ENCODE results near the gene ELN. TPM values are rescaled to one million over a fixed set of nuclear protein-coding genes. Genes with fewer than 3 reads are reported as not detected.

ELN gene
- total RNA-seq, 1 donor from 2014 or later, result not detected

DNA sequence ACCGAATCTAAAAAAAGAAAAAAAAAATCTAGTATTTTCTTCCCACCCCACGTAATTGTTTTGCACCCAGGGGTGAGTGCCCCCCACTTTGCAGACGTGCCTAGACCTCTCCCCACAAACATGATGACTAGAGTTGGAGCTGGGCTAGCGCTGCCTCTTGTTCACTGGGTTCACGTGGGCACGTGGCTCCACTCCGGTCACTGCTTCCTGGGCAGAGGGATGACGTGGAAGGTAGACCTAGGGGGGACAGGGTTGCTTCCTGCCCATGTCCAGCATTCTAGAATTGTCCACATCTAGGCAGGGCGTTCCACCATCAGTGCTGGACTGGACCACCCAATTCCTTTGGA, 54.8 kb downstream of the ELN start:
- peaks cover 6% of the 10 kb centered on the region for H3K36me3 Mint-ChIP-seq (ENCODE audit: low read depth)

DNA sequence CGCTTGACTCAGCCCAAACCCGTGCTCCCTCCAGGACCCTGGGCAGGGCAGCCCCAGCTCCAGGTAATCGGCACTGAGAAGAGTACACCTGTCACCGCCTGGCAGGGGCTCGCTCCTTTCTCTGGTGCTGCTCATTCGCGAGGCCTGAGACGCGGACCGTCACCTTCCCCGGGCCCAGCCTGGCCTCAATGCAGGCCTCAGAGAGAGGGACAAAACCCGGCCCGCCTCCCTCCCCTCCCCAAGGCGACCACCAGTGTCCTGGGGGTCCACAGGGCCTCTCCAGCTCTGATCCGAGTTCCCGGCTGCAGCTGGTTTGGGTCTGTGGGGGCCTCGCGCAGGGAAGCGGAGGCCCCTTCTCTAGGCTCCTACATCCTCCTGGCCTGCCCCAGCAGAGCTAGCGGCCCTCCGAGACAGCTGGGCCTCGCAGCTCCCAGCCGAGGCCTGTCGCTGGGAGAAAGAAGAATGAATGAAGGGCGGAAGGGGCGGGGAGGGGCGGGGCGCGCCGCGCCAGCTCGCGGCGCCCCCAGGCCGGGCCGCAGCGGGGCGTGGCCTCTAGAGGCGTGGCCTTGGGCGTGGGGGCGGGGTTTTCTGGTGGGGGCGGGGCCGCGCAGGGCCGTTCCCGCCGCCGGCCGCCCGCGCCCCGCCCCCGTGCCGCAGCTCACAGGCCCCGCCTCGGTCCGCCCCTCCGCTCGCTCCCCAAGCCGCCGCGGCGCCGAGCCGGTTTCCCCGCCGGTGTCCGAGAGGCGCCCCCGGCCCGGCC, 55.3 kb downstream of the ELN start, which contains the start of gene LIMK1:
LIMK1 (plus strand) TSS at position 688 of the 760 bp plus-strand sequence. CDS start 187 bp downstream, outside the sequence.
- Mint-ChIP-seq H3K36me3 (ENCODE audit: low read depth) (peaks cover 9% of the 10 kb centered on the region), H3K27ac (peak within 1 kb of the TSS; percentile 53), H3K4me1 (peaks cover 7% of the 10 kb centered on the region), H3K4me3 (peak within 1 kb of the TSS; percentile 84), H3K27me3 (no peaks in the 10 kb centered on the region), H3K9me3 (no peaks in the 10 kb centered on the region)
- ATAC-seq (ENCODE audit: low read depth), result peak; percentile 95
- POLR2A ChIA-PET, result interaction anchor here (0.6 to 3.7 kb wide), 14 partner anchors 10 to 288 kb away, joined by 3 to 59 read pairs (median 4); partner anchors contain the start of genes EIF4H and LAT2
- DNase-seq, result peak; percentile 86
- intact Hi-C loops (cut with micrococcal nuclease), result loop anchor here (1.0 to 5.0 kb wide), 4 partner anchors 11 to 204 kb away; partner anchors contain the start of genes CLIP2 and EIF4H
- CTCF ChIA-PET, result interaction anchor here (0.9 to 2.3 kb wide), 5 partner anchors 15 to 318 kb away, joined by 3 to 6 read pairs (median 3); no protein-coding TSS in a partner anchor
- TF ChIP-seq, protein P1, sequence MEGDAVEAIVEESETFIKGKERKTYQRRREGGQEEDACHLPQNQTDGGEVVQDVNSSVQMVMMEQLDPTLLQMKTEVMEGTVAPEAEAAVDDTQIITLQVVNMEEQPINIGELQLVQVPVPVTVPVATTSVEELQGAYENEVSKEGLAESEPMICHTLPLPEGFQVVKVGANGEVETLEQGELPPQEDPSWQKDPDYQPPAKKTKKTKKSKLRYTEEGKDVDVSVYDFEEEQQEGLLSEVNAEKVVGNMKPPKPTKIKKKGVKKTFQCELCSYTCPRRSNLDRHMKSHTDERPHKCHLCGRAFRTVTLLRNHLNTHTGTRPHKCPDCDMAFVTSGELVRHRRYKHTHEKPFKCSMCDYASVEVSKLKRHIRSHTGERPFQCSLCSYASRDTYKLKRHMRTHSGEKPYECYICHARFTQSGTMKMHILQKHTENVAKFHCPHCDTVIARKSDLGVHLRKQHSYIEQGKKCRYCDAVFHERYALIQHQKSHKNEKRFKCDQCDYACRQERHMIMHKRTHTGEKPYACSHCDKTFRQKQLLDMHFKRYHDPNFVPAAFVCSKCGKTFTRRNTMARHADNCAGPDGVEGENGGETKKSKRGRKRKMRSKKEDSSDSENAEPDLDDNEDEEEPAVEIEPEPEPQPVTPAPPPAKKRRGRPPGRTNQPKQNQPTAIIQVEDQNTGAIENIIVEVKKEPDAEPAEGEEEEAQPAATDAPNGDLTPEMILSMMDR (IDR thresholded peaks at IDR 0.05), result no peak

More for the DNA sequence above, 54.8 kb downstream of the ELN start:
- ATAC-seq (ENCODE audit: low read depth), result no peak
- no peak overlapping the region for H3K27ac Mint-ChIP-seq
- H3K9me3 Mint-ChIP-seq, result no peaks in the 10 kb centered on the region
- CTCF ChIA-PET, result interaction anchor here (1.2 to 2.3 kb wide), 3 partner anchors 15 to 318 kb away, joined by 3 to 6 read pairs (median 3); no protein-coding TSS in a partner anchor
- TF ChIP-seq, protein P1 (IDR thresholded peaks at IDR 0.05), result no peak
- DNase-seq, result no peak
- H3K4me1 Mint-ChIP-seq, result peaks cover 7% of the 10 kb centered on the region
- intact Hi-C loops (cut with micrococcal nuclease), result loop anchor here (1.0 to 5.0 kb wide), 4 partner anchors 12 to 205 kb away; partner anchors contain the start of genes CLIP2 and EIF4H
- H3K27me3 Mint-ChIP-seq, result no peaks in the 10 kb centered on the region
- H3K4me3 Mint-ChIP-seq, result no peak overlapping the region
- POLR2A ChIA-PET, result interaction anchor here (0.6 to 3.7 kb wide), 8 partner anchors 11 to 128 kb away, joined by 3 to 59 read pairs (median 7); partner anchors contain the start of gene EIF4H

DNA sequence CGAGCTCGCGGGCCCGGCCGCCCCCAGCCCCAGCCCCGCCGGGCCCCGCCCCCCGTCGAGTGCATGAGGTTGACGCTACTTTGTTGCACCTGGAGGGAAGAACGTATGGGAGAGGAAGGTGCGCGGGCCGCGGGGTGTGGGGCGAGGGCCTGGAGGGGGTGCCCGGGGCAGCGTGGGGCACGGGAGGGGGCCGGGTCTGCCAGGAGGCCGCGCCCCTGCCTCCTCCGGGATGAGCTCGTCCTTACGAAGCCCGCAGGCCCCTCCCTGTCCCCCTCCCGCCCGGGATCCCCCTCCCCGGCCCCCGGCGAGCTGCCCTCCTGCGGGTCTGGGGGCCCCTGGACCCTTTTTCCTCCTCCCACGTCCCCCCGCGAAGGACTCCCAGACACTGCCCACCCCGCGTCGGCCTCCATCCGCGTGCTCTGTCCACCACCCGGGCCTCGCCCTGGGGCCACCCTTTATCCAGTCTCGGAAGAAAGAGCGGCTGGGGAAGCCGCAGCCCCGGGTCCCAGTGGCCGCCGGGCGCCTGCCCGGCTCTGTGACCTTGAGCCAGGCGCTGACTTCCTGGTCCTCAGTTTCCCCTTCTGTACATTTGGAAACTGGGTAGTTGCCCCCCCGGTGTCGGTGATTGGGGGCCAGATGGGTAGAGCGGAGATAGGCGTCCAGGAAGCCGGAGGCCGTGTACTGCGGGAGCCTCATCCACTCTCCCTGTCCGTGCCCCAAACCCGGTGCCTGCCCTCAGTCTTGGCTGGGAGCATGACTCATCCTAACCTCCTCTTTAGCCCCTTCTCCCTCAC, 56.2 kb downstream of the ELN start:
- H3K27ac Mint-ChIP-seq, result peak overlapping the region; percentile 53
- no peaks in the 10 kb centered on the region for H3K27me3 Mint-ChIP-seq
- CTCF ChIA-PET, result interaction anchor here (0.9 to 2.3 kb wide), 4 partner anchors 16 to 317 kb away, joined by 3 to 6 read pairs (median 4); no protein-coding TSS in a partner anchor
- H3K9me3 Mint-ChIP-seq, result no peaks in the 10 kb centered on the region
- peaks cover 7% of the 10 kb centered on the region for H3K4me1 Mint-ChIP-seq
- peak overlapping the region; percentile 84 for H3K4me3 Mint-ChIP-seq
- DNase-seq (no peak), ATAC-seq (ENCODE audit: low read depth) (peak; percentile 59)
- H3K36me3 Mint-ChIP-seq (ENCODE audit: low read depth), result peaks cover 13% of the 10 kb centered on the region
- POLR2A ChIA-PET, result interaction anchor here (0.5 to 3.7 kb wide), 13 partner anchors 10 to 288 kb away, joined by 3 to 59 read pairs (median 4); partner anchors contain the start of genes EIF4H and LAT2
- intact Hi-C loops (cut with micrococcal nuclease), result loop anchor here (1.0 to 5.0 kb wide), 5 partner anchors 10 to 203 kb away; partner anchors contain the start of genes CLIP2 and EIF4H
- TF ChIP-seq, protein P1 (IDR thresholded peaks at IDR 0.05), result no peak

DNA sequence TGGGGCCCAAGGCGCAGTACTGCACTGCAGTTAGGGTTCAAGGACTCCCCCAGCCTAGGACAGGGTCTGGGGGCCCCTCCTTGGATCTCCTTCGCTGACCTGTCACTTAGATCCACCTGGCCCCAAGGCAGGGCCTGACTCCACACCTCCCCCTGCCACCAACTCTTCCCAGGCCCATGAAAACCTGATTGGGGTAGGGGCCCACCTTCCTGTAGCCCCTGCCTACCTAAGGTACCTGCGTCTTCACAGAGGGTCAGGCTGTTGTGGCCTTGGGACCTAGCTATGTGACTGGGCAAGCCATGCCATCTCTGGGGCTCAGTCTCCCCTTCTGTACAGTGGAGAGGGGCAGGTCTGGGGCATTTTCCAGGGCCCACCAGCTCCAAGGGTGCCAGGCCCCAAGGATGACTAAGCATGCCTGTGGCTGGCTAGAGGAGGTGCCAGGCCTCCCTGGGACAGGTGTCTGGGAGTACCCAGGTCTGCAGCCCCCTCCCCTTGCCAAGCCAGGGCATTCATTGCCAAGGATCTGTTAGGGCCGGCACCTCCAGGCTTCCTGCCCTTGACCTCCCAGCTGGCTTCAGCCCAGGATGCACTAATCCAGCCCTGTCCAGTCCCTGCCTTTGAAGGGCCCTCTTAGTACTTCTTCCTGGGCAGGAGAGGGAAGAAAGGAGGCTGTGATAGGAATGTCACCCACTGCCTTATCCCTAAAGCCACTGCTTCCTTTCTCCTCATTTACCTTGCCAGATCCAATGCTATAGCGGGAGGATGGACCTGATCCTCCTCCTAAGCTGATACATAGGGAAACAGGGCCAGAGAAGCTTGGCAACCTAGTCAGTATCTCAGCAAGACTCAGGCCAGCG, 57.0 kb downstream of the ELN start:
- Mint-ChIP-seq H3K9me3 (no peaks in the 10 kb centered on the region), H3K27me3 (no peaks in the 10 kb centered on the region), H3K27ac (peak overlapping the region; percentile 53), H3K36me3 (ENCODE audit: low read depth) (peaks cover 16% of the 10 kb centered on the region), H3K4me3 (peak overlapping the region; percentile 84), H3K4me1 (peaks cover 7% of the 10 kb centered on the region)
- DNase-seq, result no peak
- TF ChIP-seq, protein P1 (IDR thresholded peaks at IDR 0.05), result no peak
- intact Hi-C loops (cut with micrococcal nuclease), result loop anchor here (2.0 to 5.0 kb wide), 2 partner anchors 16 to 202 kb away; partner anchors contain the start of gene CLIP2
- ChIA-PET CTCF (no interaction called here), POLR2A (interaction anchor here (0.5 to 3.7 kb wide), 7 partner anchors 9 to 136 kb away, joined by 3 to 59 read pairs (median 4); partner anchors contain the start of gene EIF4H)
- ATAC-seq (ENCODE audit: low read depth), result no peak
